GM10266 (cell line): ENCODE data around the gene UGT1A7.

Source experiments
- DNase-seq: peaks from one replicate; pipeline ENCODE4 v3.0.0; 2012; ENCODE audit errors: extremely low spot score
- TF ChIP-seq, protein P1 (sequence below): IDR thresholded peaks from 2 replicates; pipeline ENCODE4 v1.5.1; 2012; ENCODE audit warnings: mild to moderate bottlenecking, low read depth; ENCODE audit not compliant: control insufficient read depth, insufficient read depth; ENCODE audit errors: missing control alignments

UGT1A7 gene

DNA sequence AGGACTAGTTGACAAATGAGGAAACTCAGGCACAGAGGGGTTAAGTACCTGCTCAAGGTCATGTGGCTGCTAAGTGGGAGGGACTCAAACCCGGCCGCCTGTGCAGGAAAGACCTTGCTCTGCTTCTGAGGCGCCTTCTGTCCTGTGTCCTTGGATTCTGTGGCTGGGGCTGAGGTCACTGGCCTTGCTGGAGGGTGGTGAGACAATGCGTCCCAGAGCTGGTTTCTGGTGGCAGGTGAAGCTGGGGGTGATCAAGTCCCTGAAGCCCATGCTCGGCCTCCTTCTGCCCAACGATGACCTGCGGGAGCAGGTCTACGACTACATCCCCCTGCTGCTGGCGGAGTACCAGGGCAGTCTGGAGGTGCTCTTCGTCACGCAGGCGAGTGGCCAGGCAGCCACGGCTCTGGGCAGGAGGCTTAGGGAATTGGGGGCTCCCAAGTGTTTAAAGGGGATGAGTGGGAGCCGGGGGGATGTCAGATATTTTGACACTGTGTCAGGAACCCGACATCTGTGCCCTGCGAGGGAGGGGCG, 112.5 kb downstream of the UGT1A7 start:
- TF ChIP-seq, protein P1, sequence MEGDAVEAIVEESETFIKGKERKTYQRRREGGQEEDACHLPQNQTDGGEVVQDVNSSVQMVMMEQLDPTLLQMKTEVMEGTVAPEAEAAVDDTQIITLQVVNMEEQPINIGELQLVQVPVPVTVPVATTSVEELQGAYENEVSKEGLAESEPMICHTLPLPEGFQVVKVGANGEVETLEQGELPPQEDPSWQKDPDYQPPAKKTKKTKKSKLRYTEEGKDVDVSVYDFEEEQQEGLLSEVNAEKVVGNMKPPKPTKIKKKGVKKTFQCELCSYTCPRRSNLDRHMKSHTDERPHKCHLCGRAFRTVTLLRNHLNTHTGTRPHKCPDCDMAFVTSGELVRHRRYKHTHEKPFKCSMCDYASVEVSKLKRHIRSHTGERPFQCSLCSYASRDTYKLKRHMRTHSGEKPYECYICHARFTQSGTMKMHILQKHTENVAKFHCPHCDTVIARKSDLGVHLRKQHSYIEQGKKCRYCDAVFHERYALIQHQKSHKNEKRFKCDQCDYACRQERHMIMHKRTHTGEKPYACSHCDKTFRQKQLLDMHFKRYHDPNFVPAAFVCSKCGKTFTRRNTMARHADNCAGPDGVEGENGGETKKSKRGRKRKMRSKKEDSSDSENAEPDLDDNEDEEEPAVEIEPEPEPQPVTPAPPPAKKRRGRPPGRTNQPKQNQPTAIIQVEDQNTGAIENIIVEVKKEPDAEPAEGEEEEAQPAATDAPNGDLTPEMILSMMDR = no peak
- no peak for DNase-seq

DNA sequence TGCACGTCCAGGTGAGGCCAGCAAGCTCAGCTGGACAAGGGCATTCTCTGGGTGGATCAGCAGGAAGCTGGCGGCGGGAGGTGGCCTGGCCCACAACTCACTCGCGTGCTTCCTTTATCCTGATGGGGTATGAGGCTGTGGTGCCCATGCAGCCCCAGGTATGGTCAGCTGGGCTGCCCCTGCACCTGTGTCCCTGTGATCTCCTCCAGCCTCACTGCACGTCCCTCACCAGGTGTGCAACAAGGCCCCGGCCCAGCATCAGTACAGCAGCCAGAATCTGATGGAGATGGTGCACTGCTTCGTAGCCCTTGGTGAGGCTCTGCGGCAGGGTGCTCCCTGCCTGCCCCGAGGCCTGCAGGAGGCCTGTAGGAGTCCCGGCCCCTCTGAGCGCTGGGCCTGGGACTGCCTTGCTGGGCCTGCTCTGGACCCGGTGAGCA, 114.1 kb downstream of the UGT1A7 start:
- TF ChIP-seq, protein P1 = no peak
- DNase-seq = no peak

DNA sequence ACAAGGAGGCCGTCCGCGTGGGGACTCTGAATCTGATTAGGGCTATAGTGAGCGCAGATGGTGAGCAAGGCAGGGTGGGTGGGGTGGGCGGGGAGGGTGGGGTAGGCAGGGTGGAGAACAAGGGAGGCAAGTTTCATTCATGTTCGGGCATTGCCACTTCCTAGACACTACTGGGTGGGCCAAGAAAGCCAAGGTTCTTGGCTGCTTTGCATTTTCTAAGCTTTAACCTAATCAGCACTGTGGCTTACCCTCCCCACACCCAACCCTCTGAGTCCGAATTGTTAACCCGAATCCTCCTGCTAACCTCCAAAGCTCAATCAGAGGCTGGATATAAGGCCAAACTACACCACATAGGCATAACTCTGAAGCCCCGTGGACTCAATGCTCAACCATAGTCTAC, 114.6 kb downstream of the UGT1A7 start:
- no peak for DNase-seq
- TF ChIP-seq, protein P1 = no peak

DNA sequence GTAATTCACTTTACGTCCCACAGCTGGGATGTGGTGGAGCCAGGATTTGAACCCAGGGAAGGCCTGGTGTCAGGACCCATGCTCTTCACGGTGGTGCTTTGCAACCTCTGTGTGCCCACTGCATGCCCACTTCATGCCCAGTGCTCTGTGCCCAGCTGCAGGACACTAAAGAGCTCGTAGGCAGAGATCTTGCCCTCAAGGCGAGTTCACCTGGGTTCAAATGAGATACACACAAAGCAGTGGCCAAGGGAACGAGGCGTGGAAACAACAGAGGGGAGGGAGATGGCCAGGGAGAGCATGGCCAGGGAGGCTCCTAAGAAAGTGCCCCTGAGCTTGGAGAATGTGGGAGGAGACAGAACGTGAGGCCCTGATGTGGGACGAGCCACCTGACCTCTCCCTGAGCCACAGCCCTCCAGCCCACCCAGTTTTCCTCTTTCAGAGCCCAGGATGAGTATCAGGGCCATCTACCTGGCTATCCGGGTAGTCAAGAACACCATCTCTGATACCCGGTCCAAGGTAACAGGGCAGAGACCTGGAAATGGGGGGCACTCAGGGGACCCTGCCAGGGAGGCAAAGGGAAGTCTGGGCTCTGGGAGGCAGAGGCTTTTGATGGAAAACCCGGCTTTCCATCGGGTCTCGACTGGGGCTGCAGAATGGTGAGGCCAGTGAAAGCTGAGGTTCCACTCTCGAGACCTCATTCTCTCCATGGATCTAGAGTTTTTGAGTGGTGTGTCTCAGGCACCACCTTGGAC, 116.8 kb downstream of the UGT1A7 start:
- no peak for DNase-seq
- TF ChIP-seq, protein P1 = no peak

DNA sequence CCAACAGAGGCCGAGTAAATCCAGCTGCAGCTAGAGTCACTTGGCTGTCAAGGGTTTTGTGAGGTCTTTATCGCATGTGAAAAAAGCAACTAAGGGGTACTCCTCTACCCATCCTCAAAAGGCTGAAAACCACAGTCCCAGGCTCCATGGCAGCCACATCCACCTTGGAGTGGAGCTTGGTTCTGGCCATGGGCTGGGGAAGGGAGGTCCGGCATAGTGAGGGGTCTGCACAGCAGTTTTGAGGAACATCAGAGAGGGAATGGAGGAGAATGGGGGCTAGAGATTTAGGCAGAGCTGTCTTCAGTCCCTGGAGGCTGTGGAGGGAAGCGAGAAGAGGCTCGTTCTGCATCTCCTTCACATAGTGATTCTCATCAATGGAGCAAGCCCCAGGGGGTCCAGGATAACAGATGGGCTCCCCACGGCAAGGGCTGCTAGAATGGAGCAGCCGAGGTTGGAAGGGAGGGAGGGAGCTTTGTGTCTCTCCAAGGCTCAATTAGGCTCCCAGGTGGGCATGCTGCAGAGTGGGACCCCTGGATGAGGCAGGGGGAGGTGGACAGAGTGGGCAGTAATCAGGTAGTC, 117.5 kb downstream of the UGT1A7 start:
- TF ChIP-seq, protein P1 = no peak
- no peak for DNase-seq

DNA sequence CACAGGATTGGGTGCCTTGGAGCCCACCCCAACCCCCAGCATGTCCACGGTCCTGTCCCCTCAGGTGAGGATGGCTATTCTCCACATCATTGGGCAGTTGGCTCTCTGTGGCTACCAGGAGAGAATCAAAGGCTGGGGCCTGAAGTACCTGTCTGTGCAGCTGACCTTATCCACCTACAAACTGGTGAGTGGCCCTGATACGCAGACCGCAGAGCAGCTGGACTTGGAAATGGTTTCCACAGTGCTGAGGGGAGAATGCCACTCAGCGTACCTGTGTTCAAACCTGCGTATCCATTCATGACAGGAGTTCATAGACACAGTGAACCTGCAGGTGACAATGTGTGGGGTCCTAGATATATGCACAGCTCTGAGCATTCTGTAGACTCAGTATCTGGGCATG, 118.0 kb downstream of the UGT1A7 start:
- DNase-seq = no peak
- TF ChIP-seq, protein P1 = no peak

DNA sequence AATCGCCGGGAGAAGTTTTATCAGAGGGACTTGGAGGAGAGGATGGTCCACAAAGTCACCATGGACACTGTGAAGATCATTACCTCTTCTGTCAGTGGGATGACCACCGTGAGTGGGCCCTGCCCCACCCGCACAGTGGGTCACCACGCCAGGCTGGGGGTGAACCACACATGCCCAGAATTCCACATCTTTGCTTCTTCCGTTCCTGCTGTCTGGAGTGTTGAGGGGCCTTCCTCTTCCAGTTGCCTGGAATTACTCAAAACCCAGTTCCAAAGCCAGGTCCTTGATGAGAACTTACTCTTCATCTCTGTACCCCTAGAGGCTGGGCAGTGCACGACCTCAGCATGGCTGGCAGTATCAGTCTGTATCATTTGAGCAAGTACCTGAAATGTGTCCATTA, 118.5 kb downstream of the UGT1A7 start:
- DNase-seq = no peak
- TF ChIP-seq, protein P1 = no peak
